ENCODE results near the gene VWA8. TPM values are rescaled to one million over a fixed set of nuclear protein-coding genes. Genes with fewer than 3 reads are reported as not detected.
"Not testable (repeated sequence)": the region's sequence is repeated elsewhere in the genome, so short reads cannot be mapped to it uniquely, and the experiment has no call there.

Gene VWA8
- total RNA-seq, 1 donor from 2014 or later = 19.6 TPM

DNA sequence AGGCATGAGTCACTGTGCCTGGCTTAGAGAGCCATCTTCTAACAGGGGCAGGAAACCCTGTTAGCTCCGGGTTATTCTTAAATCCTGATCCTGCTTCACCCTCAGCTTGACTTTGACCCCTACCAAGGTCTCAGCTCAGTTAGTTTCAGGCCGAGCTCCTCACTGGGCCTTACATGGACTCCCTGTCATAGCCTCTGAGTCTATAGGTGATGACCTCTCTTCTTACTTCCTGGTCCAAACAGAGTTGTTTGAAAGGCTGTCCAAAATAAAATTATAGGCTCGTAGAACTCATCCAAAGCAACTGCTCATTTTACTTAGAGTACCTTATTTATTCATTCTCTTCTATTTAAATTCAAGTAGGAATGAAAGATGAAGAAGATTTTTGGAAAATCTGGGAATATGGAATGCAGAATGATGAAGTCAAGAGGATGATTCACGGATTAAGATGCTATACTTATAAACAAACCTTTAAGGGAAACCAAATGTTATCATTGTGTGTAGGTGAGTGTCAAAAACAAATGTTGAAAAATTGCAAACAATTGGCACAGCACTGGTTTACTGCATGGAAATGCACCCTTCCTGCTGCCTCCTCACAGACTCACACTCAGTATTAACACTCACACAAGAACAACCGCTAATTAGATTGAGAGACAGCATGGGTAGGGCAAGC is 329.5 kb downstream of the VWA8 start:
- no peak overlapping the region for H3K27ac Mint-ChIP-seq
- no peak for DNase-seq (ENCODE audit: extremely low spot score, unreplicated experiment)
- peaks cover 4% of the 10 kb centered on the region for H3K36me3 Mint-ChIP-seq
- H3K4me3 Mint-ChIP-seq = no peak overlapping the region
- H3K4me1 Mint-ChIP-seq (ENCODE audit: unreplicated experiment) = peaks cover 19% of the 10 kb centered on the region
- no peaks in the 10 kb centered on the region for H3K9me3 Mint-ChIP-seq
- TF ChIP-seq, protein P1, sequence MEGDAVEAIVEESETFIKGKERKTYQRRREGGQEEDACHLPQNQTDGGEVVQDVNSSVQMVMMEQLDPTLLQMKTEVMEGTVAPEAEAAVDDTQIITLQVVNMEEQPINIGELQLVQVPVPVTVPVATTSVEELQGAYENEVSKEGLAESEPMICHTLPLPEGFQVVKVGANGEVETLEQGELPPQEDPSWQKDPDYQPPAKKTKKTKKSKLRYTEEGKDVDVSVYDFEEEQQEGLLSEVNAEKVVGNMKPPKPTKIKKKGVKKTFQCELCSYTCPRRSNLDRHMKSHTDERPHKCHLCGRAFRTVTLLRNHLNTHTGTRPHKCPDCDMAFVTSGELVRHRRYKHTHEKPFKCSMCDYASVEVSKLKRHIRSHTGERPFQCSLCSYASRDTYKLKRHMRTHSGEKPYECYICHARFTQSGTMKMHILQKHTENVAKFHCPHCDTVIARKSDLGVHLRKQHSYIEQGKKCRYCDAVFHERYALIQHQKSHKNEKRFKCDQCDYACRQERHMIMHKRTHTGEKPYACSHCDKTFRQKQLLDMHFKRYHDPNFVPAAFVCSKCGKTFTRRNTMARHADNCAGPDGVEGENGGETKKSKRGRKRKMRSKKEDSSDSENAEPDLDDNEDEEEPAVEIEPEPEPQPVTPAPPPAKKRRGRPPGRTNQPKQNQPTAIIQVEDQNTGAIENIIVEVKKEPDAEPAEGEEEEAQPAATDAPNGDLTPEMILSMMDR (conservative IDR thresholded peaks at IDR 0.05) = no peak
- H3K27me3 Mint-ChIP-seq = no peaks in the 10 kb centered on the region

DNA sequence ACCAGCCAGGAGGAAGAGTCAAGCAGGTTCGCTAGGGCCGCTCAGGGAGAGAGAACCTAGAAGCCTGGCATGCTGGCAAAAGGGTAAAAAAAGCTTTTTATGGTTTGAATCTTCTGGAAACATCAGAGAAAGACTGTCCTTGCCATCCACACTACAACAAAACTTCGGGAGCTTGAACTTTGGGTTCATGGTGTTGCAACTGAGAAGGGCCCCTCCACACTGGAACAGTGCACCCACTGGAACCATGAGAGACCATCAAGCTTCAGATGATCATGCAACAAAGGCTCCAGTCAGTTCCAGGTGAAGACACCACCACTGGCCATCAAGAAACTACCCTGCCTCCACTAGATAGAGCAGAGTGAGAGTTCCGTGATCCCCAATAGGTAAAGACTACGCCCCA is 333.5 kb downstream of the VWA8 start:
- H3K4me3 Mint-ChIP-seq = no peak overlapping the region

DNA sequence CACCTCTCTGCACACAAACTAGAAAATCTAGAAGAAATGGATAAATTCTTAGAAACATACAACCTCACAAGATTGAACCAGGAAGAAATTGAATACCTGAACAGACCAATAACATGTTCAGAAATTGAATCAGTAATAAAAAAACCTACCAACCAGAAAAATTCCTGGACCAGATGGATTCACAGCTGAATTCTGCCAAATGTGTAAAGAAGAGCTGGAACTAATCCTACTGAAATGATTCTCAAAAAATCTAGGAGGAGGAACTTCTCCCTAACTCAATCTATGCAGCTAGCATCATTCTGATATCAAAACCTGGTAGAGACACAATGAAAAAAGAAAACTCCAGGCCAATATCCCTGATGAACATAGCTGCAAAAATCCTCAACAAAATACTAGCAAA is 336.9 kb downstream of the VWA8 start:
- Mint-ChIP-seq H3K4me1 (ENCODE audit: unreplicated experiment) (peaks cover 5% of the 10 kb centered on the region), H3K27ac (no peak overlapping the region), H3K9me3 (no peaks in the 10 kb centered on the region), H3K4me3 (no peak overlapping the region), H3K36me3 (peaks cover 9% of the 10 kb centered on the region), H3K27me3 (no peaks in the 10 kb centered on the region)
- TF ChIP-seq, protein P1 (conservative IDR thresholded peaks at IDR 0.05) = no peak
- no peak for DNase-seq (ENCODE audit: extremely low spot score, unreplicated experiment)

More for the DNA sequence above, 333.5 kb downstream of the VWA8 start:
- peaks cover 8% of the 10 kb centered on the region for H3K36me3 Mint-ChIP-seq
- no peak for DNase-seq (ENCODE audit: extremely low spot score, unreplicated experiment)
- no peak overlapping the region for H3K27ac Mint-ChIP-seq
- H3K9me3 Mint-ChIP-seq = no peaks in the 10 kb centered on the region
- no peaks in the 10 kb centered on the region for H3K27me3 Mint-ChIP-seq
- TF ChIP-seq, protein P1 (conservative IDR thresholded peaks at IDR 0.05) = no peak
- H3K4me1 Mint-ChIP-seq (ENCODE audit: unreplicated experiment) = peaks cover 2% of the 10 kb centered on the region

DNA sequence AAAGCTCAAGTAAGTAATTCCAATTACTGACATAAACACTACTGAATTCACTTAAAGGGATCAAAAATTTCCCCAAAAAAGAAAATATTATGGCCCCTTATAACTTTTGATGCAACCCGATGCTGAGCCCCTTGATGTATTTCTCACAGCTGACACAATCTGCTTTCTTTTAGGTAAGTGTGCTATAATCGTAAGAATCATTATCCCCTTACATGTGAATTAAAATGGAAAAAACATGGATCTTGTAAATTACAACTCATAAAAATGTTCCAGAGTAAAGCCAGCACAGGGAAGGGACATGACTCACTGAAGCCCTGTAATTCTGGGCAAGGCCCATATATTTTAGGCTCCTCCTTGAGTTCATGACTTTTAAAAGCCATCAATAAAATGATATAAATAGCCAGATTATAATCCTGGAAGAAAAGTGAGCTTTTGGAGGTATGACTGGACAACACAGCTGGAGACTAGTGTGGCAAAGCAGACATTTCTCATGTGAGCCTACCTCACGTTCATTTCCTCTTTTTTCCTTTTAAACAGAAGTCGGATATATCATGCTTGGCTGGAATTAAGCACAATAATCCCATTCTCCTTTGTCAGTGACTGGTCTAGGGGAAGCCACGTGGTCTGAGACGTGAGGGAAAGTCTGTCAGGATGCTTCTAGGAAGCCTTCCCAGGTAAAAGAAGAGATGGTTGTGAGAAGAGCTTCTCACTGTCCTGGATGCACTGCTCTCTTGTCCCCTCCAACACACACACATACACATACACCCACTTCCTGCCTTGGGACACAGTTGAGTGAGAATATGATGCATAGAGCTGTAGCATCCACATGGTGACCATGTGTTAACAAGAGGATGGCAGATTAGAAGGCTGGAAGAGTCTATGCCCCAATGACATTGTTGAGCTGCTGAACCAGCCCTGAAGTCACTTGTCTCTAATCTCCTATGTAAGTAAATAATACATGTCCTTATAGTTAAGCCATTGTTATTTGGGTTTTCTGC is 338.2 kb downstream of the VWA8 start:
- Mint-ChIP-seq H3K36me3 (peaks cover 9% of the 10 kb centered on the region), H3K27me3 (no peaks in the 10 kb centered on the region), H3K4me3 (no peak overlapping the region), H3K27ac (peak overlapping the region; percentile 14), H3K4me1 (ENCODE audit: unreplicated experiment) (peaks cover 5% of the 10 kb centered on the region), H3K9me3 (no peaks in the 10 kb centered on the region)
- no peak for DNase-seq (ENCODE audit: extremely low spot score, unreplicated experiment)
- TF ChIP-seq, protein P1 (conservative IDR thresholded peaks at IDR 0.05) = no peak

DNA sequence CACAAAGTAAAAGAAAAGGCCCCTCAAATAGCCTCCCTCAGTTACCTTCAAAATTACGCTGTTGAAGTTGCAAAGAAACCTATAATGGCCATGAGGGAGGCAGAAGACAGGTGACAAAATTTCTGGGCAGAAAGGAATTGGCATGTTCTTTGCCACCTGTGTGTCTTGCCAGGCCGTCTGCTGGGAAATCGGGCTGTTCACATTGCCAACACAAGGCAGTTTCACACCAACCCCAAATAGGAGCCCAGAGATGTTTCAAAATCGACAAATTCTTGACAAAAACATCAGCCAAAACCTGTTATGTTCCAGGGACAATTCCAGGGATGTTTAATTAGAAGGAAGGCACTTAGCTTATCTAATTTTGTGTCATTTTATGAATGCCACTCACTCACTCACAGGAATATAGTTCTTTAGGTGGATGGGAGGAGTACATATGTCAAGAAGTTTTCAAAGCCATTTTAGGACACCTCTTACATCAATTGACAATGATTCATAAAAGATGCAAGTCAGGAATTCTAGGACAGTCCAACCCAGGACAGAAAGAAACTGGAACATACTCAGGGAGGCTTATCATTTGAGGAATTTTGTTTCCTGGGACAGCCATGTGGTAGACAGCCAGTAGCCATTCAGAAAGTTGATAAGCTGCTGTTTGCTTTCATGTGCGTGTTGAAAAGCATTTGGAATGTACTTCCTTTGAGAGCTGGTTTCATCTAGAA is 339.0 kb downstream of the VWA8 start:
- no peak overlapping the region for H3K4me3 Mint-ChIP-seq
- DNase-seq (ENCODE audit: extremely low spot score, unreplicated experiment) = no peak
- peaks cover 9% of the 10 kb centered on the region for H3K36me3 Mint-ChIP-seq
- H3K27ac Mint-ChIP-seq = peak overlapping the region; percentile 14
- no peaks in the 10 kb centered on the region for H3K9me3 Mint-ChIP-seq
- TF ChIP-seq, protein P1 (conservative IDR thresholded peaks at IDR 0.05) = no peak
- H3K27me3 Mint-ChIP-seq = no peaks in the 10 kb centered on the region
- H3K4me1 Mint-ChIP-seq (ENCODE audit: unreplicated experiment) = peaks cover 5% of the 10 kb centered on the region

DNA sequence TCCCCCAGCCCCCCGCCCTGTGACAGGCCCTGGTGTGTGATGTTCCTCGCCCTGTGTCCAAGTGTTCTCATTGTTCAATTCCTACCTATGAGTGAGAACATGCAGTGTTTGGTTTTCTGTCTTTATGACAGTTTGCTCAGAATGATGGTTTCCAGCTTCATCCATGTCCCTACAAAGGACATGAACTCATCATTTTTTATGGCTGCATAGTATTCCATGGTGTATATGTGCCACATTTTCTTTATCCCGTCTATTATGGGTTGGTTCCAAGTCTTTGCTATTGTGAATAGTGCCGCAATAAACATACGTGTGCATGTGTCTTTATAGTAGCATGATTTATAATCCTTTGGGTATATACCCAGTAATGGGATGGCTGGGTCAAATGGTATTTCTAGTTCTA is 343.3 kb downstream of the VWA8 start:
- H3K4me3 Mint-ChIP-seq; H3K27ac Mint-ChIP-seq; H3K36me3 Mint-ChIP-seq; H3K9me3 Mint-ChIP-seq; DNase-seq (ENCODE audit: extremely low spot score, unreplicated experiment); H3K27me3 Mint-ChIP-seq: not testable (repeated sequence)
- peaks cover 29% of the 10 kb centered on the region for H3K4me1 Mint-ChIP-seq (ENCODE audit: unreplicated experiment)

All from type B pancreatic cell (in vitro differentiated cells).